Measurements from ENCODE around the gene ATP10D. TPM values are rescaled to one million over a fixed set of nuclear protein-coding genes. Genes with fewer than 3 reads are reported as not detected.

ATP10D gene
- total RNA-seq, 1 donor from 2014 or later, result 25.3 TPM

GRCh38 chr4:47557255-47557654, 72.2 kb downstream of the ATP10D start:
- Histone ChIP-seq H3K27me3 (no peaks in the 10 kb centered on the region), H3K9me3 (no peaks in the 10 kb centered on the region), H3K27ac (no peak overlapping the region), H3K4me3 (no peak overlapping the region), H3K36me3 (peaks cover 0 to 37% of the 10 kb centered on the region in 2 donors), H3K4me1 (no peaks in the 10 kb centered on the region)
- TF ChIP-seq POLR2AphosphoS5 (IDR thresholded peaks at IDR 0.05; ENCODE audit: insufficient read depth in 1 of 2, low read depth in 1 of 2), result no peak
- TF ChIP-seq CTCF (IDR thresholded peaks at IDR 0.05), result no peak
- no peak for TF ChIP-seq POLR2A (IDR thresholded peaks at IDR 0.05)
- intact Hi-C loops (cut with DNase I), result no loop called here
- no peak for DNase-seq (ENCODE audit: extremely low spot score in 2 of 2)

GRCh38 chr4:47560682-47561081, 75.6 kb downstream of the ATP10D start:
- Histone ChIP-seq H3K4me3 (no peak overlapping the region), H3K4me1 (no peaks in the 10 kb centered on the region), H3K27me3 (no peaks in the 10 kb centered on the region), H3K9me3 (no peaks in the 10 kb centered on the region), H3K36me3 (peaks cover 0 to 23% of the 10 kb centered on the region in 2 donors), H3K27ac (no peak overlapping the region)
- no peak for TF ChIP-seq CTCF (IDR thresholded peaks at IDR 0.05)
- TF ChIP-seq POLR2A (IDR thresholded peaks at IDR 0.05), result no peak
- no peak for TF ChIP-seq POLR2AphosphoS5 (IDR thresholded peaks at IDR 0.05; ENCODE audit: insufficient read depth in 1 of 2, low read depth in 1 of 2)
- intact Hi-C loops (cut with DNase I), result no loop called here
- no peak for DNase-seq (ENCODE audit: extremely low spot score in 2 of 2)

GRCh38 chr4:47561331-47561730, 76.3 kb downstream of the ATP10D start:
- no peaks in the 10 kb centered on the region for H3K27me3 ChIP-seq
- intact Hi-C loops (cut with DNase I), result no loop called here
- H3K36me3 ChIP-seq, result peaks cover 0 to 23% of the 10 kb centered on the region in 2 donors
- DNase-seq (ENCODE audit: extremely low spot score in 2 of 2), result no peak
- no peaks in the 10 kb centered on the region for H3K9me3 ChIP-seq
- H3K4me1 ChIP-seq, result no peaks in the 10 kb centered on the region
- H3K4me3 ChIP-seq, result no peak overlapping the region
- no peak for TF ChIP-seq POLR2A (IDR thresholded peaks at IDR 0.05)
- no peak for TF ChIP-seq POLR2AphosphoS5 (IDR thresholded peaks at IDR 0.05; ENCODE audit: insufficient read depth in 1 of 2, low read depth in 1 of 2)
- no peak for TF ChIP-seq CTCF (IDR thresholded peaks at IDR 0.05)
- H3K27ac ChIP-seq, result no peak overlapping the region

GRCh38 chr4:47562297-47562696, 77.2 kb downstream of the ATP10D start:
- H3K36me3 ChIP-seq, result peaks cover 0 to 23% of the 10 kb centered on the region in 2 donors
- H3K27me3 ChIP-seq, result no peaks in the 10 kb centered on the region
- TF ChIP-seq POLR2A (IDR thresholded peaks at IDR 0.05), result no peak
- no peak for TF ChIP-seq POLR2AphosphoS5 (IDR thresholded peaks at IDR 0.05; ENCODE audit: insufficient read depth in 1 of 2, low read depth in 1 of 2)
- TF ChIP-seq CTCF (IDR thresholded peaks at IDR 0.05), result no peak
- H3K4me1 ChIP-seq, result no peaks in the 10 kb centered on the region
- no peak overlapping the region for H3K4me3 ChIP-seq
- H3K9me3 ChIP-seq, result no peaks in the 10 kb centered on the region
- intact Hi-C loops (cut with DNase I), result no loop called here
- no peak for DNase-seq (ENCODE audit: extremely low spot score in 2 of 2)
- no peak overlapping the region for H3K27ac ChIP-seq

GRCh38 chr4:47566566-47566965, 81.5 kb downstream of the ATP10D start:
- Histone ChIP-seq H3K27me3 (no peaks in the 10 kb centered on the region), H3K36me3 (peaks cover 0 to 21% of the 10 kb centered on the region in 2 donors)
- intact Hi-C loops (cut with DNase I), result no loop called here

More at GRCh38 chr4:47566566-47566965, 81.5 kb downstream of the ATP10D start:
- no peaks in the 10 kb centered on the region for H3K9me3 ChIP-seq
- no peak overlapping the region for H3K4me3 ChIP-seq
- TF ChIP-seq CTCF (IDR thresholded peaks at IDR 0.05) (no peak), POLR2A (IDR thresholded peaks at IDR 0.05) (no peak), POLR2AphosphoS5 (IDR thresholded peaks at IDR 0.05; ENCODE audit: insufficient read depth in 1 of 2, low read depth in 1 of 2) (no peak)
- H3K4me1 ChIP-seq, result no peaks in the 10 kb centered on the region
- no peak for DNase-seq (ENCODE audit: extremely low spot score in 2 of 2)
- no peak overlapping the region for H3K27ac ChIP-seq
